Activated CD8-positive, alpha-beta memory T cell treated with anti-CD3 and anti-CD28 coated beads, Interleukin-2, amount 50 U/mL, for 24 hours (primary cell): ENCODE measurements around the gene ADCK2.
"Not testable (repeated sequence)": the region's sequence is repeated elsewhere in the genome, so short reads cannot be mapped to it uniquely, and the experiment has no call there.

ENCODE experiments used
- DNase-seq: peaks from one replicate; pipeline ENCODE4 v3.0.0-alpha.2; 2020; ENCODE audit errors: extremely low read depth

The ADCK2 gene

DNA sequence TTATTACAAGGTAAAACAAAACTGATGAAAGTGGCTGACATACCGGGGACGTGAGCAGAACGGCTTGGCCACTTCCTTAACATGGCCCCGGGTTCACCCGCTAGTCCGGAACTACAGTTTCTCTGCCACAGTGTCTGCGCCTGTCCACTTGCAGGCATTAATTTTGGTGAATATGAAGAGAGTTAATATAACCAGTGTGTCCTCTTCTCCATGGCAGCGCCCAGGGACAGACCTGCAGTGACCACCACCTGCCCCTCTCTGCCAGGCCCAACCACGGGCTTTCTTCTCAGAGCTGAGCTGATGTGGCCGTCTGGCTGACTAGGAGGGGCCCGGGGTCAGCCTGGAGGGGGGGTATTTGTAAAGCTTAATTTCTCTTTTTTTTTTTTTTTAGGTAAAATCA is 22.6 kb downstream of the ADCK2 start:
- DNase-seq: no peak

DNA sequence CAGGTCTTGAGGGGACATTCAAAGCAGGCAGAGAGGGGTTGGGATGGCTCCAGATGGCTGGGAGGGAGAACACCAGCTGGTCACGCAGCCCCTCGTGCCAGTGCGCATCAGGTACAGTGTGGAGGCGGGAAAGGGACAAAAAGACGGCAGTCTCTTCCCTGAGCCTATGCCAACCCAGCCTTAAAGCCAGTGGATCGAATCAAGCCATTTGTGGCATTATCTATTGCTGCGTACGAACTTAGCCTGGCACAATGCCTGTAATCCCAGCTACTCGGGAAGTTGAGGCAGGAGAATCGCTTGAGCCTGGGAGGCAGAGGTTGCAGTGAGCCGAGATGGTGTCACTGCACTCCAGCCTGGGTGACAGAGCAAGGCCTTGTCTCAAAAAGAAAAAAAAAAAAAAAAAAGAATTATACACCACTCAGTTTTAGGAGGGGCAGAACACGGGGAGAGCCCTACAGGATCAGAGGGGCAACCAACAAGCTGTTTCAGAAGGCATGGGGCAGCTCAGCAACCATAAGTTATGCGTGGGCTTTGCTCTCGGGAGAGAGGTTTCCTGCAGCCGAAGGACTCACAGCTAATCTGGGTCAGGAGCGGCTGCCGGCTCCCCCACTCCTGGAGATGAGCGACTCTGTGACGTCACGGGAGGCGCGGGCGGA is 23.4 kb downstream of the ADCK2 start:
- DNase-seq: peak; percentile 87

DNA sequence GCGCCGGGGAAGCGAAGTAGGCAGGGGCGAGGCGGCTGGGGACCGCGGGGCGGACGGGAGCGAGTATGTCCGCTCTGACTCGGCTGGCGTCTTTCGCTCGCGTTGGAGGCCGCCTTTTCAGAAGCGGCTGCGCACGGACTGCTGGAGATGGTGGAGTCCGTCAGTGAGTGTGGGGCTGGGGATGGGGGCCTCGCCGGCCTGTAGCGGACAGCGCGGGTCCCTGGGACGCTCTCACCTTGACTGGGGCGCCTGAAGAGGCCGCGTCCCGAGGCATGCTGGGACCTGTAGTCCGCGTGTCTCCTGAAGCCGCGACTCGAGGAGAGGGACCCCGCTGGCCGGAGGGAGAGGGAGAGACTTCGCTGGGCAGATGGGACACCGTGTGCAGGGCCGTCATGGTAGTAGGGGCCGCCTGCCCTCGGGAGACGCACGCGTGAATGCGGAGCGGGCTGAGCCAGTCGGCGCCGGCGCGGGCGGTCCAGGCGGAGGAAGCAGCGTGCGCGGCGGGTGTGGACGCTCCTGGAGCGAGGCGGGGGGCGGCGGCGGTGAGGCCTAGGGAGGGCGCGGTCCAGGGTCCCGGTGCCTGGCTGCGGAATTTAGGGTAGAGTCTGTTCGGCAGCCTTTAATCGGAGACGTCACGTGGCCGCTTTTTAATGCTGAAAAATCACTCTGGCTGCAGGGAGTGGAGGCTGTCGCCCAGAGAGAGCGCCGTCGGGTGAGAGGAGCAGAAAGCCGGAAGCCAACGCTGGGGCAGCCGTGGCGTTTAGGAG is 24.1 kb downstream of the ADCK2 start, which contains the start of gene NDUFB2:
Gene NDUFB2, plus strand, starts transcription at position 29 of the 767 bp plus-strand sequence. Its CDS starts 37 bp downstream, at position 66.
- peak; percentile 28 for DNase-seq

DNA sequence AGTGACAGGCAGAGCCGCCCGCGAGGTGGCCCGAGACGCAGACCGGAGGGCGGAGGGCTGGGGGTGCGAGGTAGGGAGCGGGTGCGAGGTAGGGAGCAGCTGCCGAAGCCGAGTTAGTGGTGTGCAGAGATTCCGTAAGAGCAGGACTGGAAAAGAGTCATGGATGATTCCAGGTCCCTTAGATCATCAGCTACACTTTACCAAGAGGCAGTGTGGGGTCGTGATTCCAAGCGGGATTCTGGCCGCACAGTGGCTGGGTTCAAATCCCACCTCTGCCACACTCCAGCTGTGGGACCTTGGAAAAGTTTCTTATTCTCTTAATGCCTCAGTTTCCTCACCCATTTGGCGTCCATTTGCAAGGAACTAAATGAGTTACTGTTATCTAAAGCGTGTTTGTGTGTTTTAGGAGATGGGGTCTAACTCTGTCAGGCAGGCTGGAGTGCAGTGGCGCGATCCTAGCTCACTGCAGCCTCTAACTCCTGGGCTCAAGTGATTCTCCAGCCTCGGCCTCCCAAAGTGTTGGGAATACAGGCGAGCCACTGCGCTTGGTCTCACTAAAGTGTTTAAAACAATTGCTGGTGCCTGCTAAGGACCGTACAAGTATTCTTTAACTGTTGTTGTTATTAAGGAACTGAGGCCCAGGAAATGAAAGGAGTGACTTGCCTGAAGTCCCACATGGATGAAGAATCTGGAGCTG is 24.9 kb downstream of the ADCK2 start:
- no peak for DNase-seq

DNA sequence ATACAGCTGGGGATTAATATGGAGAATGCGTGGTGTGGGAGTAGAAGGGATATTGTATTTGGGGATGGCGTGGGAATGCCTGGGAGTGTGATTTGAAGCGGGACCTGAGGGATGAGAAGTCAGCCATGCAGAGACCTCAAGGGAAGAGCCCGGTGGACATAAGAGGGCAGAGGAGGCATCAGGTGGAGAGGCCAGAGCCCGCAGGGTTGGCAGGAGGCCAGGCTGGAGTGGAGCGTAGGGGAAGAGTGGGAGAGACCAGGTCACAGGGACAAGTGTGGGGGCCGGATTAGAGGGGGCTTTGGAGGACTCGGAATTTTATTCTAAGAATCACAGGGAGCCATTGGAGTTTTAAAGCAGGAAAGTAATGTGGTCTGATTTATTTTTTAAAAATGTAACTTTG is 25.7 kb downstream of the ADCK2 start:
- no peak for DNase-seq

DNA sequence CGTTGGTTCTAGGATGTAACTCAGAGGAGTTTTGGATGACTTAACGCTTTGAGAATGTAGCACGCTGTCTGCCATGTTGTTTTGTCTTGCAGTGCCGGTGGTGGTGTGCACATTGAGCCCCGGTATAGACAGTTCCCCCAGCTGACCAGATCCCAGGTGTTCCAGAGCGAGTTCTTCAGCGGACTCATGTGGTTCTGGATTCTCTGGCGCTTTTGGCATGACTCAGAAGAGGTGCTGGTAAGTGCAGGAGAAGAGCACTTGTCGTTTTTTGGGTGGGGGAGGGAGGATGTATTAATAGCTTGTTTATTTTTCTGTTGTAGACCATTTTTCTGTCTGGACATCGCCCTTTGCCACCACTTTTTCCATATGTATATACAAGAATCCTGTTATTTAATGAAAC is 30.0 kb downstream of the ADCK2 start:
- no peak for DNase-seq

DNA sequence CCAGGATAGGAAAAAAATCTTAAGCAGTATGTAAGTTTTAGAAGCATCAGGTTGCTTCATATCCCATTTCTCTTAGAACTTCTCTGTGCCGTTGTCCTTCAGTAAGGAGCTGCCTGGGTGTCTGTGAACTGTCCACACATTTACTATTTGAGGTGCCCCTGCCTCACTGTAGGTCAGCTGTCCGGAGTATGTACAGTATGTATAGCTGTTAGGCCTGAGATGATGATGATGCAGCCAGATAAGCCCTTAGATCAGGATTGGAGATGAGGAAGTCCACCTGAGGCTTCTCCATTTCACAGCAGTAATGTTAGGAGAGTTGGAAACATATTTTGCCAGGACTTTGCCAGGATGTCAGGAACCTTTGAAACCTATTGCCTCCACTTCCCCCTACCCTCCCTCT is 31.5 kb downstream of the ADCK2 start:
- DNase-seq: no peak

DNA sequence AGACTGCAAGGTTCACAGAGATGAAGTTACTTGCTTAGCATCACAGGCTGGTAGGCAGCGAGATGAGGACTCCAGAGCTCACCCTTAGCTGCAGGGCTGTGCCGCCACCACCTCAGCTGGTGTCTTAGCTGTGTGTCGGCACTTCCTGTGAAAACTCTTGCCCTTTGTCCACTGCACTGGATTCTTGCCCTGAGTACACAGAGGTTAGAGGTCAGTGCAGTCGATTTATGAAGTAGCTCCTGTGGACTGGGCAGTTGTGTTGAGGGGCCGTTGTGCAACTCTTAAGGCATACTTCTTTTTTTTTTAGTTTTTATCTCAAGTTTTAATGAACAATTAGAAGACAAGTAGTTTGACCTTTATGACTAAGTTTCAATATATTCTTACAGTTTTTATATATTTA is 34.4 kb downstream of the ADCK2 start:
- no peak for DNase-seq

DNA sequence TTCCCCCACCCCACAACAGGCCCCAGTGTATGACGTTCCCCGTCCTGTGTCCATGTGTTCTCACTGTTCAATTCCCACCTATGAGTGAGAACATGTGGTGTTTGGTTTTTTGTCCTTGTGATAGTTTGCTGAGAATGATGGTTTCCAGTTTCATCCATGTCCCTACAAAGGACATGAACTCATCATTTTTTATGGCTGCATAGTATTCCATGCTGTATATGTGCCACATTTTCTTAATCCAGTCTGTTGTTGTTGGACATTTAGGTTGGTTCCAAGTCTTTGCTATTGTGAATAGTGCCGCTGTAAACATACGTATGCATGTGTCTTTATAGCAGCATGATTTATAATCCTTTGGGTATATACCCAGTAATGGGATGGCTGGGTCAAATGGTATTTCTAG is 36.0 kb downstream of the ADCK2 start:
- not testable (repeated sequence) for DNase-seq

DNA sequence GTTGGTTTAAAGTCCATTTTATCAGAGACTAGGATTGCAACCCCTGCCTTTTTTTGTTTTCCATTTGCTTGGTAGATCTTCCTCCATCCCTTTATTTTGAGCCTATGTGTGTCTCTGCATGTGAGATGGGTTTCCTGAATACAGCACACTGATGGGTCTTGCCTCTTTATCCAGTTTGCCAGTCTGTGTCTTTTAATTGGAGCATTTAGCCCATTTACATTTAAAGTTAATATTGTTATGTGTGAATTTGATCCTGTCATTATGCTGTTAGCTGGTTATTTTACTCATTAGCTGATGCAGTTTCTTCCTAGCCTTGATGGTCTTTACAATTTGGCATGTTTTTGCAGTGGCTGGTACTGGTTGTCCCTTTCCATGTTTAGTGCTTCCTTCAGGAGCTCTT is 39.6 kb downstream of the ADCK2 start:
- not testable (repeated sequence) for DNase-seq

DNA sequence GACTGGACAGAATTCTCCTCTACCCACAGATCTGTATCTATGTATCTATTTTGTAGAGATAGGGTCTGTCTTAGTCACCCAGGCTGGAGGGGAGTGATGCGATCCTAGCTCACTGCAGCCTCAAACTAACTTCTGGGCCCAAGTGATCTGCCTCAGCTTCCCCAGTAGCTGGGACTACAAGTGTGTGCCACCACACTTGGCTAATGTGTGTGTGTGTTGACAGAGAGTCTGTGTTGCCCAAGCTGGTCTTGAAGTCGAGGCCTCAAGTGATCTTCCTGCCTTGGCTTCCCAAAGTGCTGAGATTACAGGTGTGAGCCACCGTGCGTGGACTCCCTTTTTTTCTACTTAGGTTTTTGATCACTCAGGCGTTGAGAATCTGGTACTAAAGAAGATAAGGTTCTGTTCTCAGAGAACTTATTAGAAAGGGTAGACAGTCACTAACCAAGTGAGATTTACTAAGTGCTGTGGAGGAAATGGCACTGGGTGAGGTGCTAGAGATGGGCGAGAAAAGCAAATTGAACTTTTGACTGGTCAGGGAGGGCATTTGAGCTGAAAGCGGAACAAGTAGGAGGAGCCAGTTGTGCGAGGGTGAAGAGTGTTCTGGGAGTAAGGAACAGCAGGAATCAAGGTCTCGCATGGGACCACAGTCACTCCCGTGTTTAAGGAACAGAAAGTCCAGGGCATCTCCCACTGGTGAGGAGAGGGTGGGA is 41.7 kb downstream of the ADCK2 start:
- DNase-seq: no peak

DNA sequence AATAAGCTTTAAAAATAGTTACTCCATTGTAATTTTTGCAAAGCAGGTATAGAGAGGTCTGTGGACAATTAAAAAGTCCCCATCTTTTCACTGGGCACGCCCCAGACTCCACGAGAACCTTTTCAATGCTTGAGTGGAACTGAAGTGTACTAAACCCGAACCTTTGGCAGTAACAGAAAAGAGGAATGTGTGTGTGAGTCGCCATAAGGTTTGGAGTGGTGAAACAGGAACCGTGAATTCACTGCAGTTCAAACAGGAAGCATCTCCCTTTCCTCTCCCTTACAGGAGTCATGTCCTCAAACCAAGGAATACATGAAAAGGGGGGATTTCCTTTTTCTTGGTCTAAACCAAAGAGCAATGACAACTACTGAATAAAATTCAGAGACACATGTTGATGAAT is 47.0 kb downstream of the ADCK2 start:
- DNase-seq: no peak

DNA sequence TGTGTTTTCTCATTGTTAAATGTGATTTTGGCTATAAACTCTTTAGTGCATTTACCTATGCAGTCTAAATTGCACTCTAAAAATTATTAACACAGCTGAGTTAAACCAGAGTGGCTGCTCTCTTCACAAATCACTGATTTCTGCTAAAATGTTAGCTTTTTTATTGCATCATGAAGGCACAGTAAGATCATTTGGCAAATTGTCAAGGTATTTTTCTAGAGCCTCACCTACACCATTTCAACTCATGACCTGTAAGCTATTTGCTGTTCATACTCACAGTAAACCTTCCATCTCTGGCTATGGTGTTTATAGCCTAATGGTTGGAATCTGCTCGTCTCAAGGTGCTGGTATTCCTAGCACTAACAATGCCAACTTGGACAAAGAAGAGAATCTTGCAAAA is 49.5 kb downstream of the ADCK2 start:
- no peak for DNase-seq

DNA sequence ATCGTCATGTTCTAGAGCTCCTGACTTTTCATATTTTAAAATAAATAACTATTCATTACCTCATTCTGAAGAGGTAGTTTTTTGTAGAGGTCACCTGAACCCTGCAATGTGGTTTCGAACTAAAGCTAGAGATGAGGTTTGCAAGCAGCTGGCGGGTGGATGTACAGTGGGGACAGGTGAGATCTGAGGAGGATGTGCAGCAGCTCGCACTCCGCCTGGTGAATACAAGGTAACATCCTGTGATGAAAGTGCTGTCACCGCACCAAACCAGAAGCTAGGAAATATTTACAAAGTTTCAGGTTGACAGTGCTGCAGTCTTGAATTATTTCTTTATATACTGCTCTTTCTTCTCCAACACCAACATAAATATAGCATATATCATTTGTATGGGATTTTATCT is 50.3 kb downstream of the ADCK2 start:
- DNase-seq: no peak

DNA sequence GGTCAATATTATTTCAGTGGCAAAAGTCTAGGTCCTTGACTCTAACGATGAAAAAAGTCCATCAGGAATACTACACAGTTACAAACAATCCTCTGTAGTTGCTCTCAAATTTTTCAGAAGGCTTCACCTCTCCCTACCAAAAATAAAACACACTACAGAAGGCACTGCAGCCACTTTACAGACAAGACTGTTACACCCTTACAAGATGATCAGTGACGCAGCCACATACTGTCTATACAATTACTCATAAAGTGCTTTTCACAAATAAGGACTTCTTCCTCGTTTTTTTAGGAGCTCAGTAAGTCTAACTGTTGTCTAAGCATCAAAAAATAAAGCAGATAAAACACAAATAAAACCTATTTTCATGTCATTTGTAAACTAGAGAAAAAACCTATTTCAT is 50.8 kb downstream of the ADCK2 start:
- no peak for DNase-seq

DNA sequence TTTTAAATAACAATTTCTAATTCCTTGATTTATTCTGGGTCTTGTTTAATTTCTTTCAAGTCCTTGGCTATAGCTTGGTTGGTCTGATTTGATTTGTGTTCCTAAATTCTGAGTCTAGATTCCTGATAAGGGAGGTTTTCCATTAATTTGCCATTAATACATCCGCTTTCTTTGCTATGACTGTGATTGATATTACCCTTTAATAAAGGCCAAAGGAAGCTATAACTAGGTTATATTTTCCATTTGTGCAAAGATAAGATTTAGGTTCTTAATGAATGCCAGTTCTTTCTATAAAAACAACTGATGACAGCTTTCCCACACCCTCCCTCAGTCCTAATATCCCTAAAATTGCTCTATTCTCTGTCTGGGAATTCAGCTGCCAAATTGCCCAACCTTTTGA is 52.0 kb downstream of the ADCK2 start:
- no peak for DNase-seq

DNA sequence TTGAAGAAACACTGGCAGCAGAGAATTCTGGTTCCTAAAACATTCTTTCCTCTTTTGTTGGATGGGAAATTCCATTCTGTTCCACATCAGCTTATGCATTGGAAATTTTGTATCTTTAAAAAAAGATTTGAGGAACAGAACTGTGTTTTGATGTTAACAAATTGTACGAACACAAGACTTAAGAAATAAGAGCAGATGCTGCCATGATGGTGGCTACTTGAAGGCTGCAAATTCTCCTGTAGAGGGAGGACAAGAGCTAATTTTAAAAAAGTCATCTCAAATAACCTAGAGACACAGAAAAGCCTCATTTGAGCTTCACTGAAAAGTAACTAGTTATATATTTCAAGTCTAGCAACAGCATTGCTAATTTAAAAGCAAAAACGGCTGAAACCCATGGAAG is 53.5 kb downstream of the ADCK2 start:
- DNase-seq: no peak

DNA sequence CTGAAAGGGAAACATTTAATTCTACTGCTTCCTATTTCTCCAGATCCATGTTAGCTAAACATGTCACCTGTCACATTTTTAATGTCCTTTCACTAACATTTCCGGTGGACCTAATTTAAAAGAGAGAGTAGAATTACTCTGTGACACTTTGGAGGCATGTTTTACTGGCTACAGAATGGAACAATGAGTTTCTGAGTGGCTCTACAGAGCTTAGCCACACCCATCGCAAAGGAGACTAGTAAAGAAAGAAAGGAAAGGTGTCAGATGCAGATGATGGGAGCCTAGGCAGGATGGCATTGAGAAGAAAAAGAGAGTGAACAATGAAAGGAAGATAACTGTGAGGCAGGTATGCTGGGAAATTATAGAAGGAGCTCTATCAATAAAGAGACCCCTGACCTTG is 59.7 kb downstream of the ADCK2 start:
- no peak for DNase-seq

DNA sequence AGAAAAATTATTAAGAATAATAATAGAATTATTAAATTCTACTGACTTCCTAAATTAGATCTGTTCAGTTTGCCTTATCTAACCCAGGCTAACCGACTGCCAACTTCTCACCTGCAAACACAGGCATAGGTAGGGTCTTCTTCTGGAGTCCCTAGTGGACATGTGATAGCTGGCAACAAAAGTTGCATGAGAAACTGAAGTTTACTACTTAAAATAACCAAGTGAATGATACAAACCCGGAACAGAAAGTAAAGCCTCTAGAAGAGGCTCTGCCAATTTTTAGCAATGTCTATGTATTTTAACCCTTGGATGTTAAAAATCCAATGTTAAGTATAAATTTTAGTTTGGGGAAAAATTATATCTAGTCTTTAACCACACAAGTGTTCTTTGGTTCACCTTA is 61.4 kb downstream of the ADCK2 start:
- no peak for DNase-seq

DNA sequence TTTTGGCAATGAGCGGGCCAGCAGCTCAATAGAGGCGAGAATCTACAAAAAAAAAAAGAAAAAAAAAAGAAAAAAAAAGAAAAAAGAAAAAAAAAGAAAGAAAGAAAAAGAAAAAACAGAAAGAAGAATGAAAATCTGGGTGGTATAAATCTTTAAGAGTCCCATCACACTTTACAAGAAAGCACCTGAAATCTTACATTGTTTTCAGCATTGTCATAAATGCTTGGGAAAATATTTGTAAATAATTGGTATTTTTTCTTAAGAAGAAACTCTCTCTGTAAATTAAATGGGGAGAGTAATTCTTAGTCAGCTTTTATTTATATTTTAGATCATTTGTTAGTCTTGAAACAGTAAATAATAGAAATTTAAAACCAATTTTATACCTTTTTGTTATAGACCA is 62.0 kb downstream of the ADCK2 start:
- no peak for DNase-seq

DNA sequence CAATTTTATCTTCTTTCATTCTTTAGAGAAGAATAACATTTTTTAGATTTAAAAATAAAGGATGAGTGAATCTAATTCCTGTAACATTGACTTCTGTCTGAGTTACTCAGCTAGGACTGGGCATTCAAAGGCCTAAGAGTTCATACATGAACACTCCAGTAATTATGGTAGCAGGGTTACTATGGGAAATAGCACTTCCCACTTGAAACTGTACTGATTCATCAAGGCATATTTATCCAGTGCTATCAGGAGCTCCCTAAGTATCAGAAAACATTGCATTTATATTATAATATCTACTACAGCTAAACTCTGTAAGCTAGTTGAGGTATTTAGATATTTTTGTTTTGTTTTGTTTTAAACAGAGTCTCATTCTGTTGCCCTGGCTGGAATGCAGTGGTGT is 65.5 kb downstream of the ADCK2 start:
- DNase-seq: no peak

DNA sequence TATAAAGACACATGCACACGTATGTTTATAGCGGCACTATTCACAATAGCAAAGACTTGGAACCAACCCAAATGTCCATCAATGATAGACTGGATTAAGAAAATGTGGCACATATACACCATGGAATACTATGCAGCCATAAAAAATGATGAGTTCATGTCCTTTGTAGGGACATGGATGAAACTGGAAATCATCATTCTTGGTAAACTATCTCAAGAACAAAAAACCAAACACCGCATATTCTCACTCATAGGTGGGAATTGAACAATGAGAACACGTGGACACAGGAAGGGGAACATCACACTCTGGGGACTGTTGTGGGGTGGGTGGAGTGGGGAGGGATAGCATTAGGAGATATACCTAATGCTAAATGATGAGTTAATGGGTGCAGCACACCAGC is 70.5 kb downstream of the ADCK2 start:
- not testable (repeated sequence) for DNase-seq
